Measurements from ENCODE around the gene PAK5.
A peak's percentile ranks its signal among the peaks of the same experiment; 100 is the strongest.

Gene PAK5

DNA sequence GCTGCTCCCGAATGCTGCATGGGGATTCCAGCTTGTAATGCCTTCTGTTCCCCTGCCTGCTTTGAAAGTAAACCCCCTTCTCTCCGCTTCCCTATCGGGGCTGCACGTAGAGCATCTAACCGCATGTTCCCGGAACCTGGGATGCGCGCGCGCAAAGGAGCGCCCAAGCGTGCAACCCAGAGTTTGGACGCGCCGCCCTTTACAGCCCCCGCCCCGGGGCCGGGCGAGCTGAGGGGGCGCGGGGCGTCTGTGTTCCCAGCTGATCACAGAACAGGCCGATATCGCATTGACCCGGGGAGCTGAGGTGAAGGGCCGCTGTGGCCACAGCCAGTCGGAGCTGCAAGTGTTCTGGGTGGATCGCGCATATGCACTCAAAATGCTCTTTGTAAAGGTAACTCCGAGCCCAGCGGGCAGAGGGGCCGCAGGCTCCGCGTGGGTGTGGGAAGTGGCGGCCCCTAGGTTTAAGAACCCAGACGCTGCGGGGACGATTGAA lies 323.1 kb downstream of the PAK5 start:
- Histone ChIP-seq H3K27me3 (no peaks in the 10 kb centered on the region), H3K9me3 (no peaks in the 10 kb centered on the region), H3K36me3 (peaks cover 51% of the 10 kb centered on the region), H3K4me1 (peaks cover 9% of the 10 kb centered on the region), H3K4me3 (ENCODE audit: low read depth, low read length) (peak overlapping the region; percentile 84)
- DNase-seq, result peak; percentile 73
- TF ChIP-seq, protein P1, sequence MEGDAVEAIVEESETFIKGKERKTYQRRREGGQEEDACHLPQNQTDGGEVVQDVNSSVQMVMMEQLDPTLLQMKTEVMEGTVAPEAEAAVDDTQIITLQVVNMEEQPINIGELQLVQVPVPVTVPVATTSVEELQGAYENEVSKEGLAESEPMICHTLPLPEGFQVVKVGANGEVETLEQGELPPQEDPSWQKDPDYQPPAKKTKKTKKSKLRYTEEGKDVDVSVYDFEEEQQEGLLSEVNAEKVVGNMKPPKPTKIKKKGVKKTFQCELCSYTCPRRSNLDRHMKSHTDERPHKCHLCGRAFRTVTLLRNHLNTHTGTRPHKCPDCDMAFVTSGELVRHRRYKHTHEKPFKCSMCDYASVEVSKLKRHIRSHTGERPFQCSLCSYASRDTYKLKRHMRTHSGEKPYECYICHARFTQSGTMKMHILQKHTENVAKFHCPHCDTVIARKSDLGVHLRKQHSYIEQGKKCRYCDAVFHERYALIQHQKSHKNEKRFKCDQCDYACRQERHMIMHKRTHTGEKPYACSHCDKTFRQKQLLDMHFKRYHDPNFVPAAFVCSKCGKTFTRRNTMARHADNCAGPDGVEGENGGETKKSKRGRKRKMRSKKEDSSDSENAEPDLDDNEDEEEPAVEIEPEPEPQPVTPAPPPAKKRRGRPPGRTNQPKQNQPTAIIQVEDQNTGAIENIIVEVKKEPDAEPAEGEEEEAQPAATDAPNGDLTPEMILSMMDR (IDR thresholded peaks at IDR 0.05; ENCODE audit: low read depth, low read length), result no peak

DNA sequence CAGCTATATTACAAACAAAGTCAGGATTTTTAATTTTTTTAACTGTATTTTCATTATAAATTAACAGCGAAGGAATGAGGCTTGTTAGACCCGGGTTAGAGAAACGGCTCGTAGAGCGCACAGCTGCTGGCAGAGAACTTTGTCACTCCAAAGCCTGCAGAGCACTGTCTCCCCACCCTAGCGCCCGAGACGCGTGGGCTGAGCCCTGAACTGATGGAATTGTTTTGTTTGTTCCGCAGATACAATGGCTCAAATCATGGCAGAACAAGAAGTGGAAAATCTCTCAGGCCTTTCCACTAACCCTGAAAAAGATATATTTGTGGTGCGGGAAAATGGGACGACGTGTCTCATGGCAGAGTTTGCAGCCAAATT lies 323.7 kb downstream of the PAK5 start:
- H3K27me3 ChIP-seq, result no peaks in the 10 kb centered on the region
- TF ChIP-seq, protein P1 (IDR thresholded peaks at IDR 0.05; ENCODE audit: low read depth, low read length), result no peak
- H3K4me1 ChIP-seq, result peaks cover 9% of the 10 kb centered on the region
- H3K9me3 ChIP-seq, result no peaks in the 10 kb centered on the region
- no peak for DNase-seq
- peaks cover 45% of the 10 kb centered on the region for H3K36me3 ChIP-seq
- H3K4me3 ChIP-seq (ENCODE audit: low read depth, low read length), result peak overlapping the region; percentile 84

DNA sequence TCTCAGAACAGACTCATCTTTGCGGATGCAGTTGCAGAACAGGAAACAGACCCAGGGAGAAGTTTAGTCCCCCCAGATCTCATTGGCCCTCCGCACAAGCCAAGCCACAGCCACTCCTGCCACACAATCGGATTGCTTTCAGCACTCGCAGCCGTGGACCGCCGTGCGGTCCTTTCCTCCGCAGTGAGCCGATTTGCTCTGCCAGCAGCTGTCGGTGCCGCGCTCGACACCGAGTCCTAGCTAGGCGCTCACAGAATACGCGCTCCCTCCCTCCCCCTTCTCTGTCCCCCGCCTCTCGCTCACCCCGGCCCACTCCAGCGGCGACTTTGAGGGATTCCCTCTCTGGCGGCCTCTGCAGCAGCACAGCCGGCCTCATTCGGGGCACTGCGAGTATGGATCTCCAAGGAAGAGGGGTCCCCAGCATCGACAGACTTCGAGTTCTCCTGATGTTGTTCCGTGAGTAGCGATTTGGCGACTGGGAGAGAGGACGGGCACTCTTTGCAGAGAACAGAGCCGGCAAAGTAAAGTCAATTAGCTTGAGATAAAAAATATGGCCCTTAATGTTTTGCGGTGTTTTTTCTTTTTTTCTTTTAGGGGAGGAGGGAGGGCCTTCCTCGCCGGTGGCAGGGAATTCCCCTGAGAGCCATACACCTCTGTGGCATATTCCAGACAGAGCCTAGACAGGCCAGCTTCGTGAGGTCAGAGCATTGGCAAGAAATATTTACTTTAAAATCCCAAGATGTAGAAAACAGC lies 324.2 kb downstream of the PAK5 start, which contains the start of gene LAMP5:
Gene LAMP5 (plus strand): TSS at position 130 of the 753 bp plus-strand sequence. CDS start 263 bp downstream, at position 393.
- peaks cover 40% of the 10 kb centered on the region for H3K36me3 ChIP-seq
- peaks cover 9% of the 10 kb centered on the region for H3K4me1 ChIP-seq
- peak; percentile 88 for DNase-seq
- H3K9me3 ChIP-seq, result no peaks in the 10 kb centered on the region
- no peaks in the 10 kb centered on the region for H3K27me3 ChIP-seq
- TF ChIP-seq, protein P1 (IDR thresholded peaks at IDR 0.05; ENCODE audit: low read depth, low read length), result no peak
- peak within 1 kb of the TSS; percentile 84 for H3K4me3 ChIP-seq (ENCODE audit: low read depth, low read length)

DNA sequence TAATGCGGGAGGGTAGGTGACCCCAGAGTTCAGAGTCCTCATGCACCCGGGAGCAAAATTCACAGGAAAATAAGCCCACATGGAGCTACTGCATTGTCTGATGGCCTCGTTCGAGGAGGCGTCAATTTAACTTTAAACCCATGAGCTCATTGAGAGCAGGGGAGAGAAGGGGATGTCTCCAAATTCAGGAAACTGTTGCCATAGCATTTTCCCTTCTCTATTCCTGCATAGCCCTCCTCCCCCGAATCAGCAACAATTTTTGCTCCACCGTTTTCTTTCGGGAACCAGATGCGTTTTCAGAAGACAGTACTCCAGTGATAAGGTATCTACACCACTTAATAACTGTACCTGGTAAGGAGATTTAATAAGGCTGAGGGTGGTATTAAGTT lies 324.8 kb downstream of the PAK5 start:
- TF ChIP-seq, protein P1 (IDR thresholded peaks at IDR 0.05; ENCODE audit: low read depth, low read length), result no peak
- H3K4me3 ChIP-seq (ENCODE audit: low read depth, low read length), result peak overlapping the region; percentile 84
- no peak for DNase-seq
- peaks cover 34% of the 10 kb centered on the region for H3K36me3 ChIP-seq
- H3K4me1 ChIP-seq, result peaks cover 9% of the 10 kb centered on the region
- H3K27me3 ChIP-seq, result no peaks in the 10 kb centered on the region
- no peaks in the 10 kb centered on the region for H3K9me3 ChIP-seq

DNA sequence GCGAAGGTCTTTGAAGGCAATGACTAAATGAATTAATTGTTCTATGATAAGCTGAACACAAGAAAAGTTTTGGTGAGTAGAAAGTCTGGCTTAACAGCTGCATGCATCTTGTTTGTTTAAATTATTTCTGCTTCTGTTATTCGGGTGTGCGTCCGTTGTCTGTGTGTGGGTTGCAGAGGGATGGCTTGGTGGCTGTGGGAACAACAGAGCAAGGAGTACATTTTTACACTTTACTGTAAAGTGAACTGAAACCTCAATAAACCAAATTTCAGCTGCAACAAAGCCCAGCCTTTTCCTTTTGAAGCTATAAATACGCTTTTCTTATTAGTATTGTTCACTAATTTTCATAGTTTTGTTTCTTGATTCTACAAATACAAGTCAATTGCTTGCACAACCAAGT lies 328.0 kb downstream of the PAK5 start:
- no peaks in the 10 kb centered on the region for H3K27me3 ChIP-seq
- peaks cover 3% of the 10 kb centered on the region; the same call in 1 of the 2 replicates for H3K4me1 ChIP-seq
- 0 out of 2 replicates have a peak, but pooled peaks cover 2% of the 10 kb centered on the region for H3K36me3 ChIP-seq
- H3K4me3 ChIP-seq (ENCODE audit: low read depth, low read length), result no peak overlapping the region
- TF ChIP-seq, protein P1 (IDR thresholded peaks at IDR 0.05; ENCODE audit: low read depth, low read length), result no peak
- H3K9me3 ChIP-seq, result no peaks in the 10 kb centered on the region
- DNase-seq, result no peak

DNA sequence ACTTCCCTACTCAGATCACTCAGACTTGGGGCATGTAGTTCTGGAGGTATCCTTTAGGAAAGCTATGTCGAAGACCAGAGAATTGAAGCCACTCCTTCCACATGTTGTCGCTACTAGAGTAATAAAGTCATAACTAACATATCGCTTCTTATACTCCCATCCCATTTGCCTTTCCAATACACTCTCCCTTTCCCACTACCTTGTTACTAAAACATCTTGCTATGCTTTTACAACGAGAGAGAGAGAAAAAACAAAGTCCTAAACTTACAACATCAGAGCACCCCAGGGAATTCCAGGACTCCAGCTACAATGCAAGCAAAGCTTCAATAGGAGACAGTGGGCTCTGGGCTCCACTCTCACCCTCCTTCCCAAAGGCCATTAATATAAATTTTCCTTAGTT lies 329.6 kb downstream of the PAK5 start:
- H3K27me3 ChIP-seq, result no peaks in the 10 kb centered on the region
- H3K4me3 ChIP-seq (ENCODE audit: low read depth, low read length), result no peak overlapping the region
- peaks cover 3% of the 10 kb centered on the region; the same call in 1 of the 2 replicates for H3K4me1 ChIP-seq
- H3K9me3 ChIP-seq, result no peaks in the 10 kb centered on the region
- H3K36me3 ChIP-seq, result no peaks in the 10 kb centered on the region
- DNase-seq, result no peak
- TF ChIP-seq, protein P1 (IDR thresholded peaks at IDR 0.05; ENCODE audit: low read depth, low read length), result no peak
